COLO829 (cell line): ENCODE measurements around the gene ZNF778.
"Not testable (repeated sequence)": the region's sequence is repeated elsewhere in the genome, so short reads cannot be mapped to it uniquely, and the experiment has no call there.

ENCODE experiments used
- DNase-seq: peaks from one replicate; pipeline ENCODE4 v3.0.0; 2012; ENCODE audit warnings: low spot score

Gene ZNF778

DNA sequence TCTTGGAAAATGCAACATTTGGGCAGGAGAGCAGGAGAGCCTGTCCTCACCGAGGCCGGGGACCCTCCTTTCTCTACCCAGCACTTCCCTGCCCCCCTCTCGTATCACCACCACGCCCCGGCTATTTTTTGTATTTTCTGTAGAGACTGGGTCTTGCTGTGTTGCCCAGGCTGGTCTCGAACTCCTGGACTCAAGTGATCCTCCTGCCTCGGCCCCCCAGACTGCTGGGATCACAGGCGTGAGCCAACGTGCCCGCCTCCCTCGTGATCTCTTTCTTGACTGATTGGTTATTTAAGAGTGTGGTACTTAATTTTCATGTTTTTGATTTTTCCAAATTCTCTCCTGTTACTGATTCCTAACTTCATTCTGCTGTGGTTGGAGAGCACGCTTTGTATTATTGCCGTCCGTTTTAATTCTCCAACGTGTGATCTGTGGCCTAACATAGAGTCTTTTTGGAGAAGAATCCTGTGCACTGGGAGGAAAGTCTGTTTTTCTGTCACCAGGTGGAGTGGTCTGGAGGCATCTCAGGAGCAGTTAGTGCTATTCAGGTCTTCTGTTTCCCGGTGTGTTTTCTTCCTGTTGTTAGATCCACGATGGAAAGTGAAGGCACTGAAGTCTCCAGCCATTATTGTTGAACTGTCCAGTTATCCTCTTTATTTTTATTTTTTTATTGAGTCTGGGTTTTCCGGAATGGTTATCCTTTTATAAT lies 40.4 kb downstream of the ZNF778 start:
- DNase-seq = no peak

- not testable (repeated sequence) for DNase-seq
Observed at GRCh38 chr16:89259901-89260300, 42.4 kb downstream of the ZNF778 start.

DNA sequence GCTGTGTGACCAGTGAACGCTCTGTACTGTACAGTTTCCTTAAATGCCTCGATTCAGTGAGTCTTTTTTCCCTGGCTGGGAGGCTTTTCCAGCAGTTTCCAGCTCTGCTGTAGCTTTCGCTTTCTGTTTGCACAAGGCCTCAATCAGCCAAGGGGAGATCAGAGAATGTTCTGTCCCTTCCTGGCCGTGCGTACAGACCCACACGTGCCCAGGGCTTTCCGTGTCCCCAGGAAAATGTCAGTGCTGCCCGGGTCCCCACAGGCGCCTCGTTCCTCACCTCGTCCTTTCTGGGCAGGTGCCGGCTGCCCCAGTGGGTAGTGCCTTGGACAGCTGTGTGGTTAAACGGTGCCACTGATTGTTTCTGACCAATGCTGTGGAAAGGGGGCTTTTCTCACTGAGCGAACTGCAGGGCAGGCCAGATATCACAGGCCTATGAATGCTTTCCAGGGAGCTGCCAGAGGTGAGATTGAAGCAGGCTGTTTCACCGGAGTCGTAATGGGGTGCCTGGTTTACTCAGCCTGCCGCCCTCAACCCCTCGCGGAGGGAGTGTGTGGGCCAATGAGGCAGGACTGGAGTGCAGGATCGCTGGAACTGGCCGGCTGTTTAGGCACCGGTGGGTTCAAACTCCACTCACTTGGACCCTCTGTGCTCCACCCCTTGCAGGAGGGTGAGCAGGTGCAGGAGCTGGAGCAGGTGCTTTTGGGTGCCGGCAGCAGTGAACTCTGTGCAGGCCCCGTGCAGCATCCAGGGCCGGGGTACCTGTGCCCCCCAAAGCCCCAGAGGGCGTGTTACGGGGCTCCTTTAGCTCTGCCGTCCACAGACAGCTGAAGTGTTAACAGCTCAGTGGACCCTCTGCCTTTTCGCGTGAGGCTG lies 44.4 kb downstream of the ZNF778 start:
- no peak for DNase-seq

- no peak for DNase-seq
Observed at GRCh38 chr16:89264800-89265550, 47.5 kb downstream of the ZNF778 start.

- no peak for DNase-seq
Observed at GRCh38 chr16:89265647-89266046, 48.1 kb downstream of the ZNF778 start.

DNA sequence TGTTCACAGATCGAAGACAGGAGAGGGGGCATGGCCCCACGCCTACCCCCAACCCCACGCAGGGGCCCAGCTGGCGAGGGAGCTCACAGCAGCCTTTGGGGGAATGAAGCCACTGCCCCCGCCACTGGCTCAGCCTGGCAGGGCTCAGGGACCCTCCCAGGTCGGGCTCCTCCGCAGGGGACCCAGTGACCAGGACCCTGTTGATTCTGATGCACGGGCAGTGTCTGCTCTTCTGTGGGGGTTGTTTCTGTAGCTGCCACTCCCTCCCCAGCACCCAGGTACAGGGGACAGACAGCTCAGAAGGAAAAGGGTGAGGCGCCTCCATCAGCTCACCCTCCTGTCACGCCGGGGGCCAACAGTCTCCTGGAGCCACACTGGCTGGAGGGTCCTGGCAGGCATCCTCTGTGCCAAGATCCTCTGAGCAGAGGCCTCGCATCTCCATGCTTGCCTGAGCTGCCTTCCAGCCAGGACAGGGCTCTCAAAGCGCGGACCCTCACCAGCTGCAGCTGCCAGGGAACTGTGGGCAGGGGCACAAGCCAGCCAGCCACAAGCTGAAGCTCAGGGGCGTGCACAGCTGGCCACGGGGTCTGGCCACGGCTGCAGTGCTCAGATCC lies 49.1 kb downstream of the ZNF778 start:
- DNase-seq = no peak

- DNase-seq = not testable (repeated sequence)
Observed at GRCh38 chr16:89267746-89268145, 50.2 kb downstream of the ZNF778 start.

DNA sequence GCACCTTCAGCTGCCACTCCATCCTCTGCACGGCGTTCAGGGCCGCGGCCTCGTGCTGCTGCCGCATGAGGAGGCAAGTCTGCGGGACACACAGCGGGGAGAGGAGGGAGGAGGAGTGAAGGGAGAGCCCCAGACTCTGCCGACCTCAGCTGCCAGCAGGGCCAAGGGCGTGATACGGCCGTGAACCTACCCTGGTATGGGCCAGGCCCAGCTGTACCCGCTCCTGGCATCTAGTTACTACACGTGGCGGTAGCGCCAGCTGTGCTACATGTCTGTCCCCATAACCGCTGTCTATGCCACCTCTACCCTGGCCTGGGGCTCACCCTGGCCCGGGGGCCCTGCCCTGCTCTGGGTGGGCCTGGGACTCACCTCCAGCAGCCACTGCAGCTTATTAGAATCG lies 51.1 kb downstream of the ZNF778 start:
- no peak for DNase-seq

GRCh38 chr16:89268987-89269735 lies 51.7 kb downstream of the ZNF778 start:
- no peak for DNase-seq

- no peak for DNase-seq
Observed at GRCh38 chr16:89269805-89270665, 52.5 kb downstream of the ZNF778 start.

GRCh38 chr16:89270666-89271345 lies 53.3 kb downstream of the ZNF778 start:
- DNase-seq = no peak

- no peak for DNase-seq
Observed at GRCh38 chr16:89272631-89273030, 55.1 kb downstream of the ZNF778 start.

DNA sequence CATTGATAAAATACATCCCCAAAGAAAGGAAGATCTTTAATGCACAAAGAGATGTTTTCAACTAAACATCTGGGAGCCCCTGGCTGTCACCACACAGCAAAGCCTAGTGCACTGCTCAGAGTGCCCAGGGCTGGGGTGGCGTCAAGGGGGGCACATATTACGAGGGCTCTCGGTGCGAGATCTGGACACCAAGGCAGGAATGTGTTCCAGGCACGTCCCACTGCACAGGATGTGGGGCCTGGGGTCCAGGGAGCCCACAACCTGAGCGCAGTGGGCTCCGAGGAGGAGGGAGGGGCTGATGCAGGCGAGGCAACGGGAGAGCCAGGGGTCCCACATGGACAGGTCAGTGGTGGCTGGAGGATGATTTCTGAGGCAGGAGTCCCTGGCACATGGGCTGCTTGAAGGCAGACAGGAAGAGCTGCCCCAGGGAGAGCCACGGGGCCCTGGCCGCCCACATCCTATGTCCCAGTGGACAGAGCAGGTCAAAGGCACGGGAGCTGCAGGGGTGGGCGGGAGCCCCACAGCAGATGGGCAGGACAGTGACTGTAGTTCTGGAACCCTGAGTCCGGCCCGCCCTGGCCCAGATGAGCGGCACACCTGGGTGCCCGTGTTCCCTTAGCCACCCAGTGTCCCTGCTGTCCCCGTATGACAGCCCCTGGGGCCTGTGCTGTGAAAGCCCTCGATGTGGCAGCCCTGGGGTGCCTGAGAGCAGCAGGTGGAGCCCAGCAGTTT lies 56.4 kb downstream of the ZNF778 start:
- no peak for DNase-seq

- no peak for DNase-seq
Observed at GRCh38 chr16:89274561-89275283, 57.2 kb downstream of the ZNF778 start.

GRCh38 chr16:89275284-89275584 lies 57.7 kb downstream of the ZNF778 start:
- DNase-seq = no peak

DNA sequence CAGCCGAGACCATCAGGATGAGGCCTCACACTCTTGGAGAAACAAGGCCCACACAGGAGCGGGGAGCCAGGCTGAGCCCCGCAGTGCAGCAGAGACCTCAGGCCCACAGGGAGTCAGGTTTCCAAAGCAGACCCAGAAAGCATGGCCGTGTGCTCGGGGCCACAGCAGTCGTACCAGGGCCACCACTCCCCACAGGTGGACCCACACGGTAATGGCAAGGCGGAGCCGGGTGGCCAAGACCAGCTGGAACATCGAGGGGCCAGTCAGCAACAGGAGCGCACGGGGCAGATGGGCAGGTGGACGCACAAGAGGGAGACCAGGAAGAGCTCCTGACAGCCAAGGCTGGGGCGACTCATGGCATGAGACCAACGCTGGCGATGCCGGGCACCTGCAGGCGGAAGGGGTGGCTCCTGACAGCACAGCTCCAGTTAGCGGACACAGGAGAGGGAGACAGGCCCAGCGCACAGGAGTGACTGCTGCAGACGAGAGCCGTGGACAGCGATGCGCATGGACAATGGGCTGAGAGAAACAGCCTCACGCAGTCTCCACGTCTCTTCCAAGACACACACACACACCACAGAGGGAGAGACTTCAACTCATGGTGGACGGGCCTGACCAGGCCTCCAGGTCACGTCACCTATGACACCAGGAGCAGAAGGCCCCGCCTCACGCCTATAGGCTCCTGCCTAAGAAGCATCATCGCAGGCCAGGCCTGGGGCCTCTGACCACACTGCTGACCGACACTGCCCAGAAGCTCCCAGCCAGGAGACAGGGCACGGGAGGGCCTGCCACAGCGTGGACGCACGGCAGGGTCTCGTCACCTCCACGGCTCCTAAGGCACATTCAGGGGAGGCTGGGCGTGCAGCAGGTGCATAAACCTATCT lies 58.6 kb downstream of the ZNF778 start:
- DNase-seq = no peak

GRCh38 chr16:89277049-89277448 lies 59.5 kb downstream of the ZNF778 start:
- no peak for DNase-seq
